ENCODE measurements around the gene IGSF9B. TPM values are rescaled to one million over a fixed set of nuclear protein-coding genes. Genes with fewer than 3 reads are reported as not detected.

IGSF9B gene
- total RNA-seq, 1 experiment from 2014 or later, result 2.2 TPM

DNA sequence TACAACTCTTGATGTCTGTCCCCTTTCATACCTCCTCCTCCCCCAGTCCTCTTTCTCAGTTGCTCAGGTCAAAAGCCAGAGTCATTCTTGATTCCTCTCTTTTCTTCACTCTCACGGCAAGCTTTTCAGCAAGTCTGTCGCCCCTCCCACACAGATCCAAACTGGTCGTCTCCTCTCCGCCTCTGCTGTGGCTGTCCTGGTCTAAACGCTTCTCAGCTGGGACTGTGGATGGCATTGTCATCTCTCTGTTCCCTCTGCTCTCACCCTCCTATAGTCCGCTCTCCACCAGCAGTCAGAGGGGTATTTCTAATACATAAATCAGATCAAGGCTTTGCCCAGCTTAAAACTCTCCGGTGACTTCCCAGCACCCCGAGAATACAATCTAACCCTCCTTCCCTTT lies 64.6 kb downstream of the IGSF9B start:
- no peak overlapping the region for H3K27ac ChIP-seq (ENCODE audit: low read length)
- ChIA-PET CTCF (no interaction called here), POLR2A (no interaction called here)
- intact Hi-C loops (cut with micrococcal nuclease; ENCODE audit: unreplicated experiment), result loop anchor here (10.0 kb wide), 1 partner anchor 63 kb away; the partner anchor contains the start of gene IGSF9B
- DNase-seq (ENCODE audit: low read depth, low spot score) (no peak), ATAC-seq (no peak)
- in situ Hi-C loops (cut with HindIII; ENCODE audit: low pct_unique_long_range_greater_than_20kb, low sequenced_read_pairs), result no loop called here
- H3K9me3 ChIP-seq (ENCODE audit: control insufficient read depth, insufficient read depth, low read depth, low read length), result no peaks in the 10 kb centered on the region
- H3K4me3 ChIP-seq (ENCODE audit: low read depth in 2 of 2, low read length in 2 of 2), result no peak overlapping the region
- BruUV-seq (replicated peaks), result no TSS peak
- H3K36me3 ChIP-seq (ENCODE audit: control insufficient read depth, insufficient read depth, low read length), result no peaks in the 10 kb centered on the region
- H3K4me1 ChIP-seq (ENCODE audit: control insufficient read depth, insufficient read depth, low read length), result no peaks in the 10 kb centered on the region
- no peak for TF ChIP-seq TCF7L2 (IDR thresholded peaks at IDR 0.05; ENCODE audit: low read depth, low read length)
- TF ChIP-seq, protein P1, sequence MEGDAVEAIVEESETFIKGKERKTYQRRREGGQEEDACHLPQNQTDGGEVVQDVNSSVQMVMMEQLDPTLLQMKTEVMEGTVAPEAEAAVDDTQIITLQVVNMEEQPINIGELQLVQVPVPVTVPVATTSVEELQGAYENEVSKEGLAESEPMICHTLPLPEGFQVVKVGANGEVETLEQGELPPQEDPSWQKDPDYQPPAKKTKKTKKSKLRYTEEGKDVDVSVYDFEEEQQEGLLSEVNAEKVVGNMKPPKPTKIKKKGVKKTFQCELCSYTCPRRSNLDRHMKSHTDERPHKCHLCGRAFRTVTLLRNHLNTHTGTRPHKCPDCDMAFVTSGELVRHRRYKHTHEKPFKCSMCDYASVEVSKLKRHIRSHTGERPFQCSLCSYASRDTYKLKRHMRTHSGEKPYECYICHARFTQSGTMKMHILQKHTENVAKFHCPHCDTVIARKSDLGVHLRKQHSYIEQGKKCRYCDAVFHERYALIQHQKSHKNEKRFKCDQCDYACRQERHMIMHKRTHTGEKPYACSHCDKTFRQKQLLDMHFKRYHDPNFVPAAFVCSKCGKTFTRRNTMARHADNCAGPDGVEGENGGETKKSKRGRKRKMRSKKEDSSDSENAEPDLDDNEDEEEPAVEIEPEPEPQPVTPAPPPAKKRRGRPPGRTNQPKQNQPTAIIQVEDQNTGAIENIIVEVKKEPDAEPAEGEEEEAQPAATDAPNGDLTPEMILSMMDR (IDR thresholded peaks at IDR 0.05), result no peak
- peaks cover 12% of the 10 kb centered on the region for H3K27me3 ChIP-seq (ENCODE audit: control insufficient read depth, insufficient read depth, low read length)

DNA sequence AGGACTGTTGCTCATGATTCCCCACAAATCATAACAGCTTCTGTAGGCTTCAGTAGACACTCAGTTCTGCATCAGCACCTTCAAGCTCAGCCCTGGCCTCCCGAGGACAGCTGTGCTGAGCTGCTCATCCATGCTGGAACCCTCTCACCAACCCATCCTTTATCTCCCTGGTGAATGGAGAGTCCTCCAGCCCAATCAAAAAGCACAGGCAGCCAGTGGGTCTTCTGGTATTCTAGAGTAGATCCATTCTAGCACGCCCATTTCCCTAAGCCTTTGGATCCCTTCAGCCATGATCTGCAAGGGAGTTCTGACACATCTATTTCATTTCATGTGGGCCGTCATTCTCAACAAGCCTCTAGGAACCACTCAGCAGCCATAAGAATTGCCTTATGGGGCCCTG lies 66.9 kb downstream of the IGSF9B start:
- ATAC-seq, result no peak
- Histone ChIP-seq H3K27ac (ENCODE audit: low read length) (no peak overlapping the region), H3K36me3 (ENCODE audit: control insufficient read depth, insufficient read depth, low read length) (no peaks in the 10 kb centered on the region), H3K4me3 (ENCODE audit: low read depth in 2 of 2, low read length in 2 of 2) (no peak overlapping the region), H3K9me3 (ENCODE audit: control insufficient read depth, insufficient read depth, low read depth, low read length) (no peaks in the 10 kb centered on the region), H3K27me3 (ENCODE audit: control insufficient read depth, insufficient read depth, low read length) (peaks cover 12% of the 10 kb centered on the region), H3K4me1 (ENCODE audit: control insufficient read depth, insufficient read depth, low read length) (no peaks in the 10 kb centered on the region)
- TF ChIP-seq, protein P1 (IDR thresholded peaks at IDR 0.05), result no peak
- TF ChIP-seq, protein P2, sequence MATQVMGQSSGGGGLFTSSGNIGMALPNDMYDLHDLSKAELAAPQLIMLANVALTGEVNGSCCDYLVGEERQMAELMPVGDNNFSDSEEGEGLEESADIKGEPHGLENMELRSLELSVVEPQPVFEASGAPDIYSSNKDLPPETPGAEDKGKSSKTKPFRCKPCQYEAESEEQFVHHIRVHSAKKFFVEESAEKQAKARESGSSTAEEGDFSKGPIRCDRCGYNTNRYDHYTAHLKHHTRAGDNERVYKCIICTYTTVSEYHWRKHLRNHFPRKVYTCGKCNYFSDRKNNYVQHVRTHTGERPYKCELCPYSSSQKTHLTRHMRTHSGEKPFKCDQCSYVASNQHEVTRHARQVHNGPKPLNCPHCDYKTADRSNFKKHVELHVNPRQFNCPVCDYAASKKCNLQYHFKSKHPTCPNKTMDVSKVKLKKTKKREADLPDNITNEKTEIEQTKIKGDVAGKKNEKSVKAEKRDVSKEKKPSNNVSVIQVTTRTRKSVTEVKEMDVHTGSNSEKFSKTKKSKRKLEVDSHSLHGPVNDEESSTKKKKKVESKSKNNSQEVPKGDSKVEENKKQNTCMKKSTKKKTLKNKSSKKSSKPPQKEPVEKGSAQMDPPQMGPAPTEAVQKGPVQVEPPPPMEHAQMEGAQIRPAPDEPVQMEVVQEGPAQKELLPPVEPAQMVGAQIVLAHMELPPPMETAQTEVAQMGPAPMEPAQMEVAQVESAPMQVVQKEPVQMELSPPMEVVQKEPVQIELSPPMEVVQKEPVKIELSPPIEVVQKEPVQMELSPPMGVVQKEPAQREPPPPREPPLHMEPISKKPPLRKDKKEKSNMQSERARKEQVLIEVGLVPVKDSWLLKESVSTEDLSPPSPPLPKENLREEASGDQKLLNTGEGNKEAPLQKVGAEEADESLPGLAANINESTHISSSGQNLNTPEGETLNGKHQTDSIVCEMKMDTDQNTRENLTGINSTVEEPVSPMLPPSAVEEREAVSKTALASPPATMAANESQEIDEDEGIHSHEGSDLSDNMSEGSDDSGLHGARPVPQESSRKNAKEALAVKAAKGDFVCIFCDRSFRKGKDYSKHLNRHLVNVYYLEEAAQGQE (IDR thresholded peaks at IDR 0.05; ENCODE audit: insufficient read depth in 1 of 2, low read depth in 2 of 2, low read length in 1 of 2), result no peak
- TF ChIP-seq TCF7L2 (IDR thresholded peaks at IDR 0.05; ENCODE audit: low read depth, low read length) (no peak), POLR2AphosphoS5 (IDR thresholded peaks at IDR 0.05; ENCODE audit: low read depth, low read length) (no peak), SIN3A (IDR thresholded peaks at IDR 0.05; ENCODE audit: borderline replicate concordance, insufficient read depth, low read depth, low read length) (no peak)
- POLR2A ChIA-PET, result no interaction called here
- intact Hi-C loops (cut with micrococcal nuclease; ENCODE audit: unreplicated experiment), result loop anchor here (10.0 kb wide), 1 partner anchor 65 kb away; the partner anchor contains the start of gene IGSF9B
- no TSS peak for BruUV-seq (replicated peaks)
- in situ Hi-C loops (cut with HindIII; ENCODE audit: low pct_unique_long_range_greater_than_20kb, low sequenced_read_pairs), result no loop called here
- DNase-seq (ENCODE audit: low read depth, low spot score), result no peak
- CTCF ChIA-PET, result no interaction called here

All from Panc1 (cell line).